Natural killer cell (primary cell): ENCODE data around the gene PLAGL2. TPM values are rescaled to one million over a fixed set of nuclear protein-coding genes. Genes with fewer than 3 reads are reported as not detected.
A peak's percentile ranks its signal among the peaks of the same experiment; 100 is the strongest.

Source experiments
- ATAC-seq, 3 donors: fragments of 150-1000 bp in 2 of 3; fragments of 200-7000 bp in 1 of 3; cut with Tn5 transposase; 1 replicate in 1 of 3; 2 replicates in 2 of 3; pipeline ENCODE4 v1.10.0; 2021; ENCODE audit warnings: mild to moderate bottlenecking in 2 of 3, moderate library complexity in 2 of 3
- DNase-seq, 2 donors: peaks; one replicate each; pipeline versions ENCODE4 v3.0.0 to v3.0.0-alpha.2; 2013 to 2021; ENCODE audit warnings: mixed read lengths in 1 of 2
- H3K27ac ChIP-seq: one replicate; pipeline ENCODE4 v1.5.1; 2013; ENCODE audit warnings: mild to moderate bottlenecking, low read length
- H3K27me3 ChIP-seq: one replicate; pipeline ENCODE4 v1.6.1; 2013; ENCODE audit warnings: low read length; ENCODE audit not compliant: control insufficient read depth, insufficient read depth
- H3K36me3 ChIP-seq: one replicate; pipeline ENCODE4 v1.6.1; 2013; ENCODE audit warnings: low read length; ENCODE audit not compliant: control insufficient read depth, insufficient read depth
- H3K4me1 ChIP-seq: one replicate; pipeline ENCODE4 v1.6.1; 2013; ENCODE audit warnings: low read length; ENCODE audit not compliant: control insufficient read depth, insufficient read depth
- H3K4me3 ChIP-seq: one replicate; pipeline ENCODE4 v1.5.1; 2013; ENCODE audit warnings: low read length
- H3K9me3 ChIP-seq: one replicate; pipeline ENCODE4 v1.6.1; 2013; ENCODE audit warnings: low read length; ENCODE audit not compliant: control insufficient read depth, insufficient read depth
- H3K27ac Mint-ChIP-seq, 2 donors: one replicate each; pipeline ENCODE4 v1.8.0; 2022; ENCODE audit warnings: mild to moderate bottlenecking in 2 of 2, mixed read lengths in 2 of 2, moderate library complexity in 1 of 2
- H3K27me3 Mint-ChIP-seq, 2 donors: one replicate each; pipeline ENCODE4 v1.8.0; 2022; ENCODE audit warnings: low read depth in 2 of 2, mixed read lengths in 2 of 2
- H3K36me3 Mint-ChIP-seq: one replicate; pipeline ENCODE4 v1.8.0; 2022; ENCODE audit warnings: mixed read lengths
- H3K4me1 Mint-ChIP-seq, 2 donors: one replicate each; pipeline ENCODE4 v1.8.0; 2022; ENCODE audit warnings: mixed read lengths in 2 of 2
- H3K4me3 Mint-ChIP-seq: one replicate; pipeline ENCODE4 v1.8.0; 2022; ENCODE audit warnings: mild to moderate bottlenecking, moderate library complexity, mixed read lengths
- H3K9me3 Mint-ChIP-seq, 2 donors: one replicate each; pipeline ENCODE4 v1.8.0; 2022; ENCODE audit warnings: mixed read lengths in 2 of 2
- WGBS: methylation state at CpG from one replicate; pipeline ENCODE4 v1.1.7; 2013; ENCODE audit warnings: missing lambda C conversion rate; ENCODE audit not compliant: insufficient coverage; 5-methylcytosine and 5-hydroxymethylcytosine counted together
- intact Hi-C: fragments of 100-400 bp; cut with micrococcal nuclease; formaldehyde crosslinking; loops from one replicate; pipeline ENCODE4 v1.14.2; 2022
- total RNA-seq, 4 donors: library from RNA; stranded (reverse); fragments of 120-200 nt in 1 of 4; gene quantifications; one replicate each; pipeline versions ENCODE4 v1.2.3 to v1.2.4, GENCODE V29; 2013 to 2022
- TF ChIP-seq, protein P1 (sequence below): fragments of 200-600 bp; IDR thresholded peaks from one replicate; pipeline ENCODE4 v1.8.0; 2022; ENCODE audit warnings: antibody characterized with exemption

The PLAGL2 gene
- total RNA-seq, 3 donors from 2014 or later (not counting 1 experiment from before 2014, with no cell fraction given), result 13.5 to 16.6 (median 15.1) TPM

DNA sequence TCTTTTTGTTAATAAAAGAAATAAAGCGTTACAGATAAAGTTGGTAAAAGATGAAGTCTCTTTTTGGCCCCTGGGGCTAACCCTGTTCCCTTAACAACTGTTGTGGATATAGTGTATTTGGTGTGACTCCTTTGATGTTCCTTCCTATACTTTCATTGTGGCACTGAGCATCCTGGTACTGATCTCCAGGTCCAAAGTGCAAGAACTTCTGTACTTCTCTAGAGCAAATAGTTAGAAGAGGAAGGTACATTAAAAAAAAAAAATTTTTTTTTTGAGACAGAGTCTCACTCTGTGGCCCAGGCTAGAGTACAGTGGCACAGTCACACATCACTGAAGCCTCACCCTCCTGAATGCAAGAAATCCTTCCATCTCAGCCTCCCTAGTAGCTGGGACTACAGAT is 6.3 kb upstream of the PLAGL2 start:
- ATAC-seq, result no peak
- Histone ChIP-seq H3K27me3 (no peaks in the 10 kb centered on the region), H3K27ac (no peak overlapping the region), H3K4me1 (peaks cover 2% of the 10 kb centered on the region), H3K9me3 (no peaks in the 10 kb centered on the region), H3K4me3 (no peak overlapping the region), H3K36me3 (peaks cover 44% of the 10 kb centered on the region)
- Mint-ChIP-seq H3K27ac (no peak overlapping the region), H3K36me3 (peaks cover 7% of the 10 kb centered on the region), H3K9me3 (no peaks in the 10 kb centered on the region), H3K27me3 (no peaks in the 10 kb centered on the region), H3K4me1 (peaks cover 25 to 26% of the 10 kb centered on the region in 2 donors), H3K4me3 (no peak overlapping the region)
- no CpG with 5 or more reads among the region's 1 CpG for WGBS
- DNase-seq, result no peak
- intact Hi-C loops, result no loop called here
- TF ChIP-seq, protein P1, sequence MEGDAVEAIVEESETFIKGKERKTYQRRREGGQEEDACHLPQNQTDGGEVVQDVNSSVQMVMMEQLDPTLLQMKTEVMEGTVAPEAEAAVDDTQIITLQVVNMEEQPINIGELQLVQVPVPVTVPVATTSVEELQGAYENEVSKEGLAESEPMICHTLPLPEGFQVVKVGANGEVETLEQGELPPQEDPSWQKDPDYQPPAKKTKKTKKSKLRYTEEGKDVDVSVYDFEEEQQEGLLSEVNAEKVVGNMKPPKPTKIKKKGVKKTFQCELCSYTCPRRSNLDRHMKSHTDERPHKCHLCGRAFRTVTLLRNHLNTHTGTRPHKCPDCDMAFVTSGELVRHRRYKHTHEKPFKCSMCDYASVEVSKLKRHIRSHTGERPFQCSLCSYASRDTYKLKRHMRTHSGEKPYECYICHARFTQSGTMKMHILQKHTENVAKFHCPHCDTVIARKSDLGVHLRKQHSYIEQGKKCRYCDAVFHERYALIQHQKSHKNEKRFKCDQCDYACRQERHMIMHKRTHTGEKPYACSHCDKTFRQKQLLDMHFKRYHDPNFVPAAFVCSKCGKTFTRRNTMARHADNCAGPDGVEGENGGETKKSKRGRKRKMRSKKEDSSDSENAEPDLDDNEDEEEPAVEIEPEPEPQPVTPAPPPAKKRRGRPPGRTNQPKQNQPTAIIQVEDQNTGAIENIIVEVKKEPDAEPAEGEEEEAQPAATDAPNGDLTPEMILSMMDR, result no peak

DNA sequence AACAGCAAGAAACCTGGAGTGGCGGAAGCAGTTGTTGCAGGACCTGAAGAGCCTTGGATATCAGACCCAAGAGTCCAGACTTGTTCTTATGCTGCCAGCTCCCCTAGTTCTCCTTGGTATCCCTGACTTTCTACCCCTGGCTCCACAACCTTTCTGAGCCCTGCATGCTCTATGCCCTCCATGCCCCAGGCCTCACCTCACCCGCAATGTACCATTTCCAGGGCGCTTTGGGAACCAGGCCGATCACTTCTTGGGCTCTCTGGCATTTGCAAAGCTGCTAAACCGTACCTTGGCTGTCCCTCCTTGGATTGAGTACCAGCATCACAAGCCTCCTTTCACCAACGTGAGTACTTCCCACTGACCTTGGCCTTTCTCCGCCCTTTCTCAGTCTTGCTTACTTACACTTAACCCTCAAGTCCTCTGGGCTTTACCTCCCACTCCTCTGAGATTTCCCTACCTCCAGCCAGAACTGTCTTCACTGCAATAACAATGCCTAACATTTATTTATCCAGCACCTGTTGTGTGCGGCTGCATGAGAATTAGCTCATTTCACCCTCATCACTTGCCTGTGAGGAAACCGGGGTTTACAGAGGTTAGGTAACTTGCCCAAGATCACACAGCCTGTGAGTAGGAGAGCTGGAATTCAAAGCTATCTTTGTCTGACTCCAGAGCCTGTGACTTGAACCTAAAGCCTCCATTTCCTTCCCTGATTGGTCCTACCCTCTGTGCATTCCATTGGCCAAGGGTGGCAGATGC is 2.5 kb upstream of the PLAGL2 start:
- Mint-ChIP-seq H3K36me3 (peaks cover 7% of the 10 kb centered on the region), H3K9me3 (no peaks in the 10 kb centered on the region), H3K27me3 (no peaks in the 10 kb centered on the region), H3K4me3 (peak overlapping the region; percentile 66), H3K4me1 (peaks cover 56 to 60% of the 10 kb centered on the region in 2 donors), H3K27ac (peak overlapping the region; percentile 41 to 82)
- Histone ChIP-seq H3K27me3 (no peaks in the 10 kb centered on the region), H3K9me3 (no peaks in the 10 kb centered on the region), H3K27ac (no peak overlapping the region), H3K4me1 (peaks cover 26% of the 10 kb centered on the region), H3K4me3 (no peak overlapping the region), H3K36me3 (peaks cover 9% of the 10 kb centered on the region)
- 92% methylated on average over 9 of the region's 9 CpGs for WGBS
- intact Hi-C loops, result no loop called here
- TF ChIP-seq, protein P1, result no peak
- no peak for ATAC-seq
- DNase-seq, result no peak

DNA sequence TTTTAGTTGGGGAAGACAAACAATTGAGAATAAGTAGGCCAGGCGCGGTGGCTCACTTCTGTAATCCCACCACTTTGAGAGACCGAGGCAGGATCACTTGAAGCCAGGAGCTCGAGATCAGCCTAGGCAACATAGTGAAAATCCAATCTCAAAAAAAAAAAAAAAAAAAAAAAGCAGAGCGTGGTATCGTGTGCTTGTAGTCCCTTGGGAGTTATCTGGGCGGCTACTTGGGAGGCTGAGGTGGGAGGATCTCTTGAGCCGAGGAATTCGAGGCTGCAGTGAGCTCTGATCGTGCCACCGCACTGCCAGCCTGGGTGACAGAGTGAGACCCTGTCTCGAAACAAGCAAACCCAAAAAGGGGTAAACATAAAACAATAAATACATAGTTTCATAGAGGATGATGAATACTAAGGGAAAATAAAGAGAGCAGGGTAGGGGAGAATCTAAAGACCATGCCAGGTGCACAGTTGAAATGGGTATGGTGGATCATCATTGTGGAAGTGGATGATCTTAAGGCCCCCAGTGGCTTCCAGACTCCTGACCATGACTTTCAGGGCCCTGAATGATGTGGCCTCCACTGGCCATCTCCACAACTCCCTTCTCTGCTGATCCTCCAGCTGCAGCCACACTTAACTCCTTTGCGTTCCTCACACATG is 1.1 kb upstream of the PLAGL2 start:
- Histone ChIP-seq H3K27me3 (no peaks in the 10 kb centered on the region), H3K4me1 (peaks cover 28% of the 10 kb centered on the region), H3K4me3 (peak overlapping the region; percentile 76), H3K9me3 (no peaks in the 10 kb centered on the region), H3K36me3 (peaks cover 4% of the 10 kb centered on the region), H3K27ac (no peak overlapping the region)
- Mint-ChIP-seq H3K4me1 (peaks cover 70 to 74% of the 10 kb centered on the region in 2 donors), H3K36me3 (peaks cover 7% of the 10 kb centered on the region), H3K27me3 (no peaks in the 10 kb centered on the region), H3K4me3 (peak overlapping the region; percentile 88), H3K27ac (peak overlapping the region; percentile 30 to 82), H3K9me3 (no peaks in the 10 kb centered on the region)
- intact Hi-C loops, result no loop called here
- WGBS, result 75% methylated on average over 11 of the region's 13 CpGs
- TF ChIP-seq, protein P1, result no peak
- DNase-seq, result no peak
- ATAC-seq, result no peak
